Measurements from ENCODE around the gene LAT.
"Not testable (repeated sequence)": the region's sequence is repeated elsewhere in the genome, so short reads cannot be mapped to it uniquely, and the experiment has no call there.

Gene LAT

DNA sequence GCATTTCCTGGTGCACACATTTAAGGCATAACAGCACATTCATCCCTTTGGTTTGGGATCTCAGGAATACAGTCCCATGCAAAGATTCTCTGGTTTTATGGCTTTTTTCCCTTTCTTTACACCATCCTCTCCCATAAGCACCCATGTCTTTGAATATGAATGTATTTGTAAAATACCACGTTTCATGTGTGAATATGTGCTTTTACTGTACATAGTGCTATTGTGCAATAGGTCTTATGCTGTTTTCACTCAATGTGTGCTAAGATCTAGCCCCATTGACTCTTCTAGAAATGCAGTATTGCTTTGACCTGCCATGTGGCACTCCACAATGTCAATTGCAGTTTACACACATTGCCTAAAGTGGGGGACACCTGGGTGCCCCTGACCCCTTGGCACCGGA, 20.4 kb upstream of the LAT start:
- TF ChIP-seq CTCF (conservative IDR thresholded peaks at IDR 0.05; ENCODE audit: low read depth, low read length): no peak
- no peak for DNase-seq (ENCODE audit: low read depth)
- H3K4me3 ChIP-seq (ENCODE audit: low read length): no peak overlapping the region

- DNase-seq (ENCODE audit: low read depth): no peak
- no peak for TF ChIP-seq CTCF (conservative IDR thresholded peaks at IDR 0.05; ENCODE audit: low read depth, low read length)
- H3K4me3 ChIP-seq (ENCODE audit: low read length): no peak overlapping the region
Measured at GRCh38 chr16:28967156-28967555, 17.7 kb upstream of the LAT start.

- not testable (repeated sequence) for H3K4me3 ChIP-seq (ENCODE audit: low read length); DNase-seq (ENCODE audit: low read depth)
Measured at GRCh38 chr16:28969696-28970095, 15.2 kb upstream of the LAT start.

DNA sequence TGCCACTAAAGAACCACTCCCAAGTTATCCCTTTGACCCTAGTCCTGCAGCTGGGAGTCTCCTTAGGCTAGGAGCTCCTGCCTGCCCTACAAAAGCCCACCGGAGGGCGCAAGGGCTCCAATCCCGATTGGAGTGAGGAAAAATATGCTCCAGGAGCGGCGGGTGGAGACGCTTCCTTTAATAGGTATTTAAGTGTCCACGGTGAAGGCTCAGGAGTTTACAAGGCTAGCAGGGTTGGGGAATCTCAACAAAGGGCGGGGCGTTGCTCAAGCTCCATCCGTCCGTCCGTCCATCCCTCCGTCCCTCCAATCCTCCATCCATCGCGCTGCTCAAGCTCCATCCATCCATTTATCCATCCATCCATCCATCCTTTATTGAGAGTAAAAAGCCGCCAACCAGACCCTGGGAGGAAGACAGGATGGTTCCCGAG, 10.8 kb upstream of the LAT start:
- peak; percentile 87 for TF ChIP-seq CTCF (conservative IDR thresholded peaks at IDR 0.05; ENCODE audit: low read depth, low read length)
- peak; percentile 34 for DNase-seq (ENCODE audit: low read depth)
- H3K4me3 ChIP-seq (ENCODE audit: low read length): peak overlapping the region; percentile 93

- peak within 1 kb of the TSS; percentile 93 for H3K4me3 ChIP-seq (ENCODE audit: low read length)
- peak; percentile 89 for DNase-seq (ENCODE audit: low read depth)
- no peak for TF ChIP-seq CTCF (conservative IDR thresholded peaks at IDR 0.05; ENCODE audit: low read depth, low read length)
Measured at GRCh38 chr16:28974437-28975157, 10.3 kb upstream of the LAT start, which contains the start of gene SPNS1. SPNS1 (plus strand) TSS chr16:28974778; CDS start chr16:28975152, 374 bp downstream.

GRCh38 chr16:28975158-28975599, 9.7 kb upstream of the LAT start:
- peak overlapping the region; percentile 93 for H3K4me3 ChIP-seq (ENCODE audit: low read length)
- TF ChIP-seq CTCF (conservative IDR thresholded peaks at IDR 0.05; ENCODE audit: low read depth, low read length): no peak
- DNase-seq (ENCODE audit: low read depth): no peak

DNA sequence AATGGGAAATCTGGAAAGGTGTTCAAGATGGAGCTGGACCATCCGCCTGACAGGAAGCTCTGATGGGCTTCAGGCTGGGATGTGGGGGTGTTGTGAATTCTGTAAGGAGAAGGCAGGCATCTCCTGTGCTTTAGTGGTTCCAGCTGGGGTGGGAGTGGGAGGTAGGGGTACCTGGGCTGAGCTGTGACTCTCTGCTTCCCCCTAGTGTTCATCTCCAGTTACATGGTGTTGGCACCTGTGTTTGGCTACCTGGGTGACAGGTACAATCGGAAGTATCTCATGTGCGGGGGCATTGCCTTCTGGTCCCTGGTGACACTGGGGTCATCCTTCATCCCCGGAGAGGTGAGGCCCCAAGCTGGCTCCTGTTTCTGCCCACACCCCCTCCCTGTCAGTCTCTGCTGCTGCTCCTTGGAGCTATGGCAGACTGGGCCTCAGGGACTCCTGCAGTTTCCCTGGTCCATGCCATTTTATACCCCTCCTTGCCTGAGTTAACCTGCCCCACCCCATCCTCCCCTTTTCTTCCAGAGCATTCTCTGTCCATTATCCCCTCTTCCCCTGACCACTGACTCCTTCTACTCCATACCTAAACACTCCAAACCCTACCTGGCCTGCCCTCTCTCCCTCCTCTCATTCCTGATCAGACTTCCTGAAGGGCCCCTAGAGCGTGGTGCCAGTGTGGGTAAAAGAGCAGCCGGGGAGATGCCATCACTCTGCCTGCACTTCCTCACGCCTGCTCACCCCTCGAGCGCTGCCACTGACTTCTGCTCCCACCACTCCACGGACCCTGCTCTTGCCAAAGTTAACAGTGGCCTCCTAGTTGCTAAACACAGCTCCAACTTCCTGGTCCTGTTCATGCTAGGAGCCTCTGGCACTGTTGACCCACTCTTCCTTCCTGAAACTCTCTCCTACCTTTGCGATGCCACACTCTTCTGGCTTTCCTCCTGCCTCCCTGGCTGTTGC, 6.9 kb upstream of the LAT start:
- DNase-seq (ENCODE audit: low read depth): no peak
- TF ChIP-seq CTCF (conservative IDR thresholded peaks at IDR 0.05; ENCODE audit: low read depth, low read length): peak; percentile 74
- no peak overlapping the region for H3K4me3 ChIP-seq (ENCODE audit: low read length)

DNA sequence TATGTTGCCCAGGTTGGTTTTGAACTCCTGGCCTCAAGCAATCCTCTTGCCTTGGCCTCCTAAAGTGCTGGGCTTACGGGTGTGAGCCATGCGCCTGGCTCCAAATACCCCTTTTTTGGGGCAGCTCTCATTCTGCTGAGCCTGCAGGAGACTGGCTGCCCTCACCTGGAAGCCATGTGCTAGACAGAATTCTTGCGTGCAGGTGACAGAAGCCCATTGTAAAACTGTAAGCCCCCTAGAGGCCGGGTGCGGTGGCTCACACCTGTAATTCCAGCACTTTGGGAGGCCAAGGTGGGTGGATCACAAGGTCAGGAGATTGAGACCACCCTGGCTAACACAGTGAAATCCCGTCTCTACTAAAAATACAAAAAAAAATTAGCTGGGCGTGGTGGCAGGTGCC, 4.5 kb upstream of the LAT start:
- not testable (repeated sequence) for DNase-seq (ENCODE audit: low read depth); H3K4me3 ChIP-seq (ENCODE audit: low read length)
